Neutrophil (primary cell): ENCODE data around the gene AFAP1L2.

Experiments used
- H3K27ac ChIP-seq: fragments of 200-600 bp; sonication (generic); 2 replicates; pipeline ENCODE4 v1.5.1; 2016; ENCODE audit warnings: mild to moderate bottlenecking, moderate library complexity
- H3K27me3 ChIP-seq: fragments of 200-600 bp; sonication (generic); 2 replicates; pipeline ENCODE4 v1.6.0; 2016; ENCODE audit warnings: mild to moderate bottlenecking
- H3K36me3 ChIP-seq: fragments of 200-600 bp; sonication (generic); 2 replicates; pipeline ENCODE4 v1.5.1; 2017
- H3K4me1 ChIP-seq, 2 experiments: fragments of 200-600 bp in 1 of 2; sonication (generic) in 1 of 2; 1 replicate in 1 of 2; 2 replicates in 1 of 2; pipeline versions ENCODE4 v1.5.1 to v1.6.1; 2013 to 2016; ENCODE audit warnings: low read depth in 1 of 2, low read length in 1 of 2, mild to moderate bottlenecking in 1 of 2, moderate library complexity in 1 of 2; ENCODE audit not compliant: control insufficient read depth in 1 of 2, insufficient read depth in 1 of 2
- H3K4me3 ChIP-seq, 2 experiments: fragments of 200-600 bp in 1 of 2; sonication (generic) in 1 of 2; 1 replicate in 1 of 2; 2 replicates in 1 of 2; pipeline ENCODE4 v1.5.1; 2013 to 2016; ENCODE audit warnings: low read depth in 1 of 2, low read length in 1 of 2, mild to moderate bottlenecking in 1 of 2, moderate library complexity in 1 of 2
- H3K9me3 ChIP-seq: fragments of 200-600 bp; sonication (generic); 2 replicates; pipeline ENCODE4 v1.5.1; 2016
- TF ChIP-seq, protein P1 (sequence below): fragments of 200-600 bp; sonication (generic); IDR thresholded peaks from 2 replicates; pipeline ENCODE4 v1.5.1; 2016; ENCODE audit warnings: antibody characterized with exemption

Gene AFAP1L2

DNA sequence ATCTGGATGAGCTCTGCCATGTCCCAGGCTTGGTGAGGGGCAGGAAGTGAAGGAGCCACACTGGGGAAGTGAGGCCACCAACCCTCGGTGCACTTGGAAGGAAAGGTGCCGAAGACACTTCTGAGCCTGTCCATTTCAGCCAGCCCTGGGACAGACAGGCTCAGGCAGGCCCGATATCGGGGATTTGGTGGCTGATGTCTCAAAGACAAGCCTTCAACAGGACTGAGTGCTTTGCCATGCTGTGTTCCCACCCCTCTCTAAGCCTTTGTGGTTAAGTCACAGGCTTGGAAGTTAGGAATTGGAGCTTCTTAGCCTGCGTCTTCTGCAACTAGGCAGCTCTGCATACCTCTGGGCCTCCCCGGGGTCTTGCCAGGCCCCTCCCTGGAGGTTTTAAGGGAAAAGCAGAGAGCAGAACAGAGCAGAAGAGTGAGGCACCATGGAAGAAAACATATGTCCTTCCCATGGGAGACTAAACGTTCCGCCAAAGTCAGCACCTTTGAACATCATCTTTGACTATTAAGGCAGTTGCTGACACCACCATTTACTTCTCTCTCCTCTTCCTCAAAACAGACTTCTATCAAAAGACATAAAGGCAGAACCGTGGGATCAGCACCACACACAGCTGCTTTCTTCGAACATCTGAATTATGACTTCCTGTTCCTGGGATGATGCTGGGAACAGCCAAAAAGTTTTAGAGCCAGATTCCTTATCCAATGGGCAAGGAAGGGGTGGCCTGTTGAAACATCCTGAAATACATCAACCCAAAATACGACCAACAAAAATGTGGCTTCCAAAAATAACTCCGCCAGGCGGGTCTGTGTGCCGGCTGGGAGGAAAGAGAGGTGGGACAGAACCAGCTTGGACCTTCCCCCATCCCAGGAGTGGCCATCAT, 71.8 kb downstream of the AFAP1L2 start:
- TF ChIP-seq, protein P1, sequence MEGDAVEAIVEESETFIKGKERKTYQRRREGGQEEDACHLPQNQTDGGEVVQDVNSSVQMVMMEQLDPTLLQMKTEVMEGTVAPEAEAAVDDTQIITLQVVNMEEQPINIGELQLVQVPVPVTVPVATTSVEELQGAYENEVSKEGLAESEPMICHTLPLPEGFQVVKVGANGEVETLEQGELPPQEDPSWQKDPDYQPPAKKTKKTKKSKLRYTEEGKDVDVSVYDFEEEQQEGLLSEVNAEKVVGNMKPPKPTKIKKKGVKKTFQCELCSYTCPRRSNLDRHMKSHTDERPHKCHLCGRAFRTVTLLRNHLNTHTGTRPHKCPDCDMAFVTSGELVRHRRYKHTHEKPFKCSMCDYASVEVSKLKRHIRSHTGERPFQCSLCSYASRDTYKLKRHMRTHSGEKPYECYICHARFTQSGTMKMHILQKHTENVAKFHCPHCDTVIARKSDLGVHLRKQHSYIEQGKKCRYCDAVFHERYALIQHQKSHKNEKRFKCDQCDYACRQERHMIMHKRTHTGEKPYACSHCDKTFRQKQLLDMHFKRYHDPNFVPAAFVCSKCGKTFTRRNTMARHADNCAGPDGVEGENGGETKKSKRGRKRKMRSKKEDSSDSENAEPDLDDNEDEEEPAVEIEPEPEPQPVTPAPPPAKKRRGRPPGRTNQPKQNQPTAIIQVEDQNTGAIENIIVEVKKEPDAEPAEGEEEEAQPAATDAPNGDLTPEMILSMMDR: no peak
- Histone ChIP-seq H3K27ac (no peak overlapping the region), H3K27me3 (peaks cover 28% of the 10 kb centered on the region), H3K4me3 (no peak overlapping the region), H3K4me1 (no peaks in the 10 kb centered on the region), H3K36me3 (no peaks in the 10 kb centered on the region), H3K9me3 (no peaks in the 10 kb centered on the region)

DNA sequence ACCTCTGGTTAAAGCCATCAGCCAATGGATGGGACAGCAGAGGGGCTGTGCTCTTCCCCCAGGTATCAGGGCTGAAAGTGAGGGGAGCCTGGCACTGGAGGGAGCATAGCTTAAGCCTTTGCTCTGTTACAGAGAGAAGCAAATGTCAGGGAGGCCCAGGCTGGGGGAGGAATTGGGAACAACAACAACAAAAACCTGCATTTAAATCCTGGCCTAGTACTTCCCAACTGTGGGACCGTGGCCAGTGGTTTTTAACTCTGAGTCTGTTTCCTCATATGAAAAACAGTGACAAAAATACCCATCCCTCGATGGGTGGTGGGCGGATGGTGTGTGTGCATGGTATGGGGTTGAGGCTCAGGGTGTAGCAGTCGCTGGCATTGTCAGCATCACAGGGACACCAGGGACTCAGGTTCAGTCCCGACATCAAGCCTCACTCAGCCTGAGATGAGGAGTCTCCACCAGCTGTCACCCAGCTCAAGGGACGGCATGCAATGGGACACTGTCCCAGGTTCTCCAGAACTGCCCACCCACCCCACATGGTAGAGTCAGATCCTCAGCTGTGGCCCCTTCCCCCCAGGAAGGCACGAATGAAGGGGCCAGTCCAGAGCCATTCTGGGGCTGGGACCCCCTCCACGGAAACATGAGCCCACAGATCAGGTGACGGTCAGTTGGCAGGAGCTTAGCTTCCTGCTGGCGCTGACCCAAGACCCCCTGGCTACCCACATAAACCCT, 74.5 kb downstream of the AFAP1L2 start:
- H3K4me3 ChIP-seq: no peak overlapping the region
- H3K36me3 ChIP-seq: no peaks in the 10 kb centered on the region
- H3K4me1 ChIP-seq: peaks cover 0 to under 1% of the 10 kb centered on the region in 2 experiments
- H3K27me3 ChIP-seq: peaks cover 25% of the 10 kb centered on the region
- TF ChIP-seq, protein P1: no peak
- H3K27ac ChIP-seq: no peak overlapping the region
- H3K9me3 ChIP-seq: no peaks in the 10 kb centered on the region

DNA sequence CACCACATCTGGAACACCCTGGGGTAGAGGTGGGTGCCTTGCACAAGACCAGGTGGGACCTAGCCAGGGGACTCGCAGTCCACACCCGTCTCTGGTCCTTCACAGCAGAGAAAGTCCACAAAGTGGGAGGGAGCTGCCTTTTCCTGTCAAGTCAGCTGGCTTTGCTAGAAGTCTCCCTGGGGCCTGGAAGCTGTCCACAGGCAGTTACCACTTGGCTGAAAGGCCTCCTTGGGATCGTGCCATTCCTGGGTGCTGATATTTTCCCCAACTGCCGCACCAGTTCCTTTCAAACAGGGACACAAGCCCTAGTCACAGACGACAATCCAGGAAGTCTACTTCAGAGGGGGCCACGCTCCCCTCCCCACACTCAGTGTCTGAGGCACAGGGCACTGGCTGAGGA, 75.4 kb downstream of the AFAP1L2 start:
- TF ChIP-seq, protein P1: no peak
- H3K4me1 ChIP-seq: peaks cover 0 to 10% of the 10 kb centered on the region in 2 experiments
- H3K36me3 ChIP-seq: no peaks in the 10 kb centered on the region
- no peak overlapping the region for H3K27ac ChIP-seq
- H3K4me3 ChIP-seq: no peak overlapping the region
- H3K9me3 ChIP-seq: no peaks in the 10 kb centered on the region
- H3K27me3 ChIP-seq: peaks cover 15% of the 10 kb centered on the region

DNA sequence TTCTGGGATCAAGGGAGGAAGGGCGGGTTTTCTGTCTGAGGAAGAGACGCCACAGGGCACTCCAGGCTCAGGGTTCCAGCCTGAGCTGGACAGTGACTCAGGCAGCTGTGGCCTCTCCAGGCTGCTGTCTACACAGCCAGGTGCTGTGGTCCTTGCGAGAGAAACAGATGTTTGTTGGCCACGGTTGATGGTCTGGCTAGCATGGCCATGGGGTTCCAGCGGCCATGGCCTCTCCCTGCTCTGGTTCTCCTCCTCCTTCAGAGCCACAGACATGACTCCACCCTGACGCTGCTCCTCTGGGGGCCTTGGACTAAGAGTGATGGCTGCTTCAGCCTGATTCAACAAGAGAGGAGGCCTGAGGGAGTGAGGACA, 75.9 kb downstream of the AFAP1L2 start:
- peaks cover 0 to 15% of the 10 kb centered on the region in 2 experiments for H3K4me1 ChIP-seq
- H3K9me3 ChIP-seq: no peaks in the 10 kb centered on the region
- no peak overlapping the region for H3K27ac ChIP-seq
- TF ChIP-seq, protein P1: no peak
- no peaks in the 10 kb centered on the region for H3K36me3 ChIP-seq
- no peak overlapping the region for H3K4me3 ChIP-seq
- H3K27me3 ChIP-seq: peaks cover 14% of the 10 kb centered on the region

DNA sequence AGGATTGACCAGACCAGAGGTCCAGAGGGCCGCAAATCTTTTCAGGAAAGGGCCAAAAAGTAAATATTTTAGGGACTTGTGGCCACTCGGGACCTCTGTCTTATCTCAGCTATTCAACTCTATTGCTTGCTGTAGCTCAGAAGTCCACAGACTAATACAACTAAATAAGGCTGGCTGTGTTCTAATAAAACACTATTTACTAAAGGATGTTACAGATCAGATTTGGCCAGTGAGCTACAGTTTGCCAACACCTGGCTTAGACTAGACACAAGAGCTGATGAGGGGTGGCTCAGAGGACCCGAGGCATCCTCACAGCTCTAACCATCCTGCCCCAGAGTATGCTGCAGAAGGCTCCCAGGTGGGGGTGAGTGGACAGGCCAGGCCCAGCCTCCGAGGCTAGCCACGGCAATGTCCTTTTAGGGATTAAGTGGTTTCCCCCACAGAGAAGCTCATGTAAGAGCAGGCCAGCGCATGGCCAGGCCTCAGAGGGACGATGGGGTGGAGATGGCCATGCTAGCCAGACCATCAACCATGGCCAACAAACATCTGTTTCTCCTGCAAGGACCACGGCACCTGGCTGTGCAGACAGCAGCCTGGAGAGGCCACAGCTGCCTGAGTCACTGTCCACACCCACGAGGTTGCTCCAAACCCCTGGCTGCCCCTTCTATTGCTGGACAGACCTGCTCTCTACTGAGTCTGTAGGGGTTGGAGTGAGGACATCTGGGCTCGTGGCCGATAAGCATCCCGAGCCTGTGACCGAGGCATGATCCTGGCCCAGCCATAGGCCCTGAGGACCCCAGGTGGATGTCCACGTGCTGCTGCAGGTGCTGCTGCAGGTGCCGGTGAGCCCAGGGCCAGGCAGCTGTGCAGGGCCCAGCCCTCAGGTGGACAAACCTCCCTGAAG, 76.5 kb downstream of the AFAP1L2 start:
- Histone ChIP-seq H3K36me3 (no peaks in the 10 kb centered on the region), H3K27me3 (peaks cover 7% of the 10 kb centered on the region), H3K4me1 (peaks cover 0 to 21% of the 10 kb centered on the region in 2 experiments), H3K4me3 (no peak overlapping the region), H3K9me3 (no peaks in the 10 kb centered on the region), H3K27ac (no peak overlapping the region)
- TF ChIP-seq, protein P1: no peak
